GM12878 (cell line): ENCODE data around the gene CD83. TPM values are rescaled to one million over a fixed set of nuclear protein-coding genes. Genes with fewer than 3 reads are reported as not detected.
A peak's percentile ranks its signal among the peaks of the same experiment; 100 is the strongest.

ENCODE experiments used
- ATAC-seq: fragments of 200-7000 bp; cut with Tn5 transposase; 3 replicates; pipeline ENCODE4 v1.9.1; 2020; ENCODE audit warnings: mild to moderate bottlenecking, moderate library complexity
- BruUV-seq: library from RNA; stranded (reverse); fragments of 400-500 nt; replicated peaks from 2 replicates; lab custom pipeline; 2021; lab: Mats Ljungman, UMichigan
- CTCF ChIA-PET: fragments of 300-600 bp; sonication (Branson Sonifier 250); formaldehyde crosslinking; extraction: SDS; loops from one replicate; lab custom pipeline; 2021; ENCODE audit warnings: inconsistent platforms; lab: Yijun Ruan, JAX
- POLR2A ChIA-PET: fragments of 350-600 bp; formaldehyde crosslinking; extraction: SDS; loops from one replicate; lab custom pipeline; 2021; ENCODE audit warnings: inconsistent platforms; lab: Charles Lee
- RAD21 ChIA-PET: fragments of 300-600 bp; sonication (Branson Sonifier 250); formaldehyde crosslinking; loops from one replicate; lab custom pipeline; 2023; ENCODE audit warnings: antibody characterized with exemption; ENCODE audit not compliant: unreplicated experiment; lab: Charles Lee
- SMC1A ChIA-PET: fragments of 300-600 bp; sonication (Branson Sonifier 250); formaldehyde crosslinking; loops from one replicate; lab custom pipeline; 2023; ENCODE audit not compliant: unreplicated experiment, uncharacterized antibody; lab: Charles Lee
- DNase-seq: peaks from one replicate; pipeline ENCODE4 v3.0.0-alpha.2; 2011; ENCODE audit warnings: low read depth, low spot score
- FAIRE-seq: peaks from 3 replicates; lab custom pipeline; 2011; peaks lifted over from hg19 to GRCh38; lab: Jason Lieb, UNC
- H2AFZ ChIP-seq: 2 replicates; pipeline ENCODE4 v1.6.0; 2011; ENCODE audit warnings: low read depth, low read length, control low read depth; ENCODE audit not compliant: control insufficient read depth
- H3K27ac ChIP-seq: 2 replicates; pipeline ENCODE4 v1.5.1; 2011; ENCODE audit warnings: control low read depth; ENCODE audit not compliant: control insufficient read depth, insufficient read depth
- H3K27me3 ChIP-seq, 2 experiments: replicated peaks in 1 of 2; 2 replicates each; pipeline versions ENCODE4 v1.6.0 to v1.6.1; 2011; ENCODE audit warnings: low read length in 1 of 2; ENCODE audit not compliant: control insufficient read depth in 2 of 2, insufficient read depth in 2 of 2
- H3K36me3 ChIP-seq, 2 experiments: 2 replicates each; pipeline ENCODE4 v1.5.1; 2011; ENCODE audit warnings: low read length in 1 of 2; ENCODE audit not compliant: control insufficient read depth in 2 of 2, insufficient read depth in 2 of 2
- H3K4me1 ChIP-seq: 2 replicates; pipeline ENCODE4 v1.6.1; 2011; ENCODE audit warnings: mild to moderate bottlenecking, low read length, moderate library complexity, mixed read lengths; ENCODE audit not compliant: control insufficient read depth, insufficient read depth
- H3K4me2 ChIP-seq: 2 replicates; pipeline ENCODE4 v1.6.0; 2011; ENCODE audit warnings: control low read depth; ENCODE audit not compliant: control insufficient read depth, insufficient read depth
- H3K4me3 ChIP-seq: fragments of 200-600 bp; sonication (generic); 2 replicates; pipeline ENCODE4 v1.5.1; 2016
- H3K79me2 ChIP-seq: 2 replicates; pipeline ENCODE4 v1.6.0; 2011; ENCODE audit warnings: low read length; ENCODE audit not compliant: control insufficient read depth, insufficient read depth
- H3K9ac ChIP-seq: 2 replicates; pipeline ENCODE4 v1.8.0; 2011; ENCODE audit warnings: low read length, control low read depth, mixed read lengths; ENCODE audit not compliant: control insufficient read depth, insufficient read depth
- H3K9me3 ChIP-seq: replicated peaks from 3 replicates; pipeline ENCODE4 v1.5.1; 2011; ENCODE audit warnings: mild to moderate bottlenecking, low read length; ENCODE audit not compliant: control insufficient read depth, insufficient read depth
- H4K20me1 ChIP-seq: 2 replicates; pipeline ENCODE4 v1.6.0; 2011; ENCODE audit not compliant: control insufficient read depth, insufficient read depth
- BHLHE40 ChIP-seq, 2 experiments: fragments of 450-650 bp in 1 of 2; IDR thresholded peaks; 2 replicates each; pipeline ENCODE4 v1.6.1; 2011 to 2017; ENCODE audit warnings: low read depth in 2 of 2, borderline replicate concordance in 1 of 2, improper control_type of control experiment in 1 of 2, low read length in 1 of 2, mild to moderate bottlenecking in 1 of 2
- HCFC1 ChIP-seq: fragments of 150-350 bp; IDR thresholded peaks from 2 replicates; pipeline ENCODE4 v1.6.1; 2014; ENCODE audit warnings: low read length
- IRF4 ChIP-seq: IDR thresholded peaks from 2 replicates; pipeline ENCODE4 v1.6.1; 2011; ENCODE audit warnings: low read depth, low read length
- NBN ChIP-seq: fragments of 450-650 bp; IDR thresholded peaks from 2 replicates; pipeline ENCODE4 v1.6.1; 2016
- NFYA ChIP-seq: IDR thresholded peaks from 2 replicates; pipeline ENCODE4 v1.6.1; 2011; ENCODE audit warnings: low read depth, mild to moderate bottlenecking, low read length, improper control_type of control experiment, borderline replicate concordance
- PAX5 ChIP-seq: IDR thresholded peaks from 2 replicates; pipeline ENCODE4 v1.6.1; 2011; ENCODE audit warnings: low read depth, low read length, borderline replicate concordance
- POU2F2 ChIP-seq: IDR thresholded peaks from 3 replicates; pipeline ENCODE4 v1.6.1; 2011; ENCODE audit warnings: low read depth, mild to moderate bottlenecking, low read length, borderline replicate concordance
- ZBED1 ChIP-seq: IDR thresholded peaks from 2 replicates; pipeline ENCODE4 v1.6.1; 2016; ENCODE audit warnings: borderline replicate concordance
- ZNF207 ChIP-seq: fragments of 450-650 bp; IDR thresholded peaks from 2 replicates; pipeline ENCODE4 v1.6.1; 2014; ENCODE audit warnings: antibody characterized with exemption, mild to moderate bottlenecking, borderline replicate concordance
- ZNF217 ChIP-seq: fragments of 450-650 bp; IDR thresholded peaks from 2 replicates; pipeline ENCODE4 v1.6.1; 2017; ENCODE audit warnings: antibody characterized with exemption, mild to moderate bottlenecking
- WGBS: methylation state at CpG from one replicate; pipeline ENCODE4 v1.1.6; 2016; ENCODE audit warnings: low lambda C conversion rate; ENCODE audit not compliant: insufficient replicate concordance, insufficient coverage; ENCODE audit errors: missing lambda C conversion rate; 5-methylcytosine and 5-hydroxymethylcytosine counted together
- in situ Hi-C: fragments of 300-500 bp; cut with MboI; formaldehyde crosslinking; loops from 9 replicates; pipeline ENCODE4 v1.14.3; 2018; ENCODE audit warnings: mixed read lengths
- intact Hi-C: fragments of 100-400 bp; cut with micrococcal nuclease; formaldehyde crosslinking; loops from one replicate; pipeline ENCODE4 v1.14.2; 2022; ENCODE audit not compliant: unreplicated experiment
- polyA plus RNA-seq, 11 experiments: library from polyadenylated mRNA; depleted of rRNA in 4 of 11; unstranded in 6 of 11; stranded (reverse) in 5 of 11; fragments of >200 nt; fragmentation: Nextera tagmentation in 4 of 11; fragmentation: Illumina TruSeq in 1 of 11; extraction: Ambion mirVana in 4 of 11; extraction: Trizol in 1 of 11; gene quantifications; 1 replicate in 1 of 11; 2 replicates in 10 of 11; pipeline versions ENCODE4 v1.2.1 to v1.2.3, GENCODE V29; 2011 to 2016; ENCODE audit warnings: inconsistent platforms in 2 of 11, missing spikeins in 2 of 11, low read depth in 1 of 11
- total RNA-seq, 4 experiments: library from RNA; depleted of rRNA in 3 of 4; stranded (reverse); fragments of >200 nt in 3 of 4; fragmentation: Illumina TruSeq in 1 of 4; extraction: Trizol in 1 of 4; gene quantifications; 2 replicates each; pipeline versions ENCODE4 v1.2.1 to v1.2.3, GENCODE V29; 2013 to 2021
- TF ChIP-seq, protein P1 (sequence below): fragments of 450-650 bp; conservative IDR thresholded peaks from 2 replicates; pipeline ENCODE4 v1.6.1; 2017; ENCODE audit warnings: mild to moderate bottlenecking, moderate library complexity
- TF ChIP-seq, protein P2 (sequence below): IDR thresholded peaks from 2 replicates; pipeline ENCODE4 v1.6.1; 2012; ENCODE audit warnings: mild to moderate bottlenecking, low read depth, low read length
- TF ChIP-seq, protein P3 (sequence below): fragments of 450-650 bp; IDR thresholded peaks from 2 replicates; pipeline ENCODE4 v1.6.1; 2016; ENCODE audit warnings: mild to moderate bottlenecking, moderate library complexity, borderline replicate concordance

Gene CD83
- total and polyA plus RNA-seq, 10 of the 15 experiments (the other 5 are each of a cell fraction or from before 2014, with no cell fraction given) = 76.1 to 174 (median 129) TPM

DNA sequence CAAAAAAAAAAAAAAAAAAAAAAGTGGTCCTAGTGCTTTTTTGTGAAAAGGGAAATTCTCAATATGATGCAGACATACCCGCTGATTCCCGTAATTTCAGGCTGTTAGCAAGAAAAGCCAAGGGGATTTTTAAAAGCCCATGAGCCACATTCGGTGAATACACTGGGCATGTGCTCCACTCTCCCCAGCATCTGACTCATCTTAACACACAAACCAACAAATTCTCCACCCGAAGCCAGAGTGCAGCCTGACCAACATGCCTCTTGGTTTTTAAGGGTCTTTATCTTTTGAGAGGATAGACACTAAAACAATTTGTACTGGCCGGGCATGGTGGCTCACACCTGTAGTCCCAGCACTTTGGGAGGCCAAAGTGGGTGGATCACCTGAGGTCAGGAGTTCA lies 45.5 kb upstream of the CD83 start:
- H3K9ac ChIP-seq = no peak overlapping the region
- 12% methylated on average over 5 of the region's 5 CpGs for WGBS
- no peaks in the 10 kb centered on the region for H3K79me2 ChIP-seq
- ChIA-PET POLR2A (interaction anchor here (0.6 to 7.1 kb wide), 6 partner anchors 14 to 166 kb away, joined by 3 to 56 read pairs (median 4); no protein-coding TSS in a partner anchor), SMC1A (interaction anchor here (0.9 to 10.9 kb wide), 7 partner anchors 18 to 63 kb away, joined by 3 to 226 read pairs (median 33); partner anchors contain the start of gene CD83), CTCF (interaction anchor here (0.6 to 5.6 kb wide), 9 partner anchors 14 to 186 kb away, joined by 3 to 33 read pairs (median 3); no protein-coding TSS in a partner anchor), RAD21 (interaction anchor here (0.6 to 6.2 kb wide), 13 partner anchors 17 to 1798 kb away, joined by 3 to 61 read pairs (median 4); no protein-coding TSS in a partner anchor)
- H4K20me1 ChIP-seq = no peaks in the 10 kb centered on the region
- no peaks in the 10 kb centered on the region for H3K36me3 ChIP-seq
- BruUV-seq = no TSS peak
- DNase-seq (no peak), ATAC-seq (peak; percentile 57), FAIRE-seq (no peak)
- in situ Hi-C loops (no loop called here), intact Hi-C loops (no loop called here)
- no peak overlapping the region for H3K4me2 ChIP-seq
- no peak overlapping the region for H2AFZ ChIP-seq
- no peak overlapping the region for H3K27ac ChIP-seq
- H3K27me3 ChIP-seq = no peaks in the 10 kb centered on the region
- no peak overlapping the region for H3K4me3 ChIP-seq
- no peaks in the 10 kb centered on the region for H3K9me3 ChIP-seq
- peaks cover 24% of the 10 kb centered on the region for H3K4me1 ChIP-seq
- TF ChIP-seq, protein P1, sequence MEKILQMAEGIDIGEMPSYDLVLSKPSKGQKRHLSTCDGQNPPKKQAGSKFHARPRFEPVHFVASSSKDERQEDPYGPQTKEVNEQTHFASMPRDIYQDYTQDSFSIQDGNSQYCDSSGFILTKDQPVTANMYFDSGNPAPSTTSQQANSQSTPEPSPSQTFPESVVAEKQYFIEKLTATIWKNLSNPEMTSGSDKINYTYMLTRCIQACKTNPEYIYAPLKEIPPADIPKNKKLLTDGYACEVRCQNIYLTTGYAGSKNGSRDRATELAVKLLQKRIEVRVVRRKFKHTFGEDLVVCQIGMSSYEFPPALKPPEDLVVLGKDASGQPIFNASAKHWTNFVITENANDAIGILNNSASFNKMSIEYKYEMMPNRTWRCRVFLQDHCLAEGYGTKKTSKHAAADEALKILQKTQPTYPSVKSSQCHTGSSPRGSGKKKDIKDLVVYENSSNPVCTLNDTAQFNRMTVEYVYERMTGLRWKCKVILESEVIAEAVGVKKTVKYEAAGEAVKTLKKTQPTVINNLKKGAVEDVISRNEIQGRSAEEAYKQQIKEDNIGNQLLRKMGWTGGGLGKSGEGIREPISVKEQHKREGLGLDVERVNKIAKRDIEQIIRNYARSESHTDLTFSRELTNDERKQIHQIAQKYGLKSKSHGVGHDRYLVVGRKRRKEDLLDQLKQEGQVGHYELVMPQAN = 0 out of 2 replicates have a peak, but pooled peaks have one; percentile 28
- TF ChIP-seq POU2F2 (no peak), IRF4 (no peak), HCFC1 (no peak), PAX5 (no peak), ZBED1 (no peak), BHLHE40 (IDR thresholded peaks at IDR 0.05; ENCODE audit: borderline replicate concordance in 1 of 2, low read depth in 2 of 2, low read length in 1 of 2) (peak in 1 of 2 experiments; percentile 13; a peak in 2 of 4 replicates), NBN (no peak), ZNF207 (no peak), NFYA (no peak), ZNF217 (0 out of 2 replicates have a peak, but pooled peaks have one; percentile 77)
- TF ChIP-seq, protein P2, sequence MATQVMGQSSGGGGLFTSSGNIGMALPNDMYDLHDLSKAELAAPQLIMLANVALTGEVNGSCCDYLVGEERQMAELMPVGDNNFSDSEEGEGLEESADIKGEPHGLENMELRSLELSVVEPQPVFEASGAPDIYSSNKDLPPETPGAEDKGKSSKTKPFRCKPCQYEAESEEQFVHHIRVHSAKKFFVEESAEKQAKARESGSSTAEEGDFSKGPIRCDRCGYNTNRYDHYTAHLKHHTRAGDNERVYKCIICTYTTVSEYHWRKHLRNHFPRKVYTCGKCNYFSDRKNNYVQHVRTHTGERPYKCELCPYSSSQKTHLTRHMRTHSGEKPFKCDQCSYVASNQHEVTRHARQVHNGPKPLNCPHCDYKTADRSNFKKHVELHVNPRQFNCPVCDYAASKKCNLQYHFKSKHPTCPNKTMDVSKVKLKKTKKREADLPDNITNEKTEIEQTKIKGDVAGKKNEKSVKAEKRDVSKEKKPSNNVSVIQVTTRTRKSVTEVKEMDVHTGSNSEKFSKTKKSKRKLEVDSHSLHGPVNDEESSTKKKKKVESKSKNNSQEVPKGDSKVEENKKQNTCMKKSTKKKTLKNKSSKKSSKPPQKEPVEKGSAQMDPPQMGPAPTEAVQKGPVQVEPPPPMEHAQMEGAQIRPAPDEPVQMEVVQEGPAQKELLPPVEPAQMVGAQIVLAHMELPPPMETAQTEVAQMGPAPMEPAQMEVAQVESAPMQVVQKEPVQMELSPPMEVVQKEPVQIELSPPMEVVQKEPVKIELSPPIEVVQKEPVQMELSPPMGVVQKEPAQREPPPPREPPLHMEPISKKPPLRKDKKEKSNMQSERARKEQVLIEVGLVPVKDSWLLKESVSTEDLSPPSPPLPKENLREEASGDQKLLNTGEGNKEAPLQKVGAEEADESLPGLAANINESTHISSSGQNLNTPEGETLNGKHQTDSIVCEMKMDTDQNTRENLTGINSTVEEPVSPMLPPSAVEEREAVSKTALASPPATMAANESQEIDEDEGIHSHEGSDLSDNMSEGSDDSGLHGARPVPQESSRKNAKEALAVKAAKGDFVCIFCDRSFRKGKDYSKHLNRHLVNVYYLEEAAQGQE = no peak
- TF ChIP-seq, protein P3, sequence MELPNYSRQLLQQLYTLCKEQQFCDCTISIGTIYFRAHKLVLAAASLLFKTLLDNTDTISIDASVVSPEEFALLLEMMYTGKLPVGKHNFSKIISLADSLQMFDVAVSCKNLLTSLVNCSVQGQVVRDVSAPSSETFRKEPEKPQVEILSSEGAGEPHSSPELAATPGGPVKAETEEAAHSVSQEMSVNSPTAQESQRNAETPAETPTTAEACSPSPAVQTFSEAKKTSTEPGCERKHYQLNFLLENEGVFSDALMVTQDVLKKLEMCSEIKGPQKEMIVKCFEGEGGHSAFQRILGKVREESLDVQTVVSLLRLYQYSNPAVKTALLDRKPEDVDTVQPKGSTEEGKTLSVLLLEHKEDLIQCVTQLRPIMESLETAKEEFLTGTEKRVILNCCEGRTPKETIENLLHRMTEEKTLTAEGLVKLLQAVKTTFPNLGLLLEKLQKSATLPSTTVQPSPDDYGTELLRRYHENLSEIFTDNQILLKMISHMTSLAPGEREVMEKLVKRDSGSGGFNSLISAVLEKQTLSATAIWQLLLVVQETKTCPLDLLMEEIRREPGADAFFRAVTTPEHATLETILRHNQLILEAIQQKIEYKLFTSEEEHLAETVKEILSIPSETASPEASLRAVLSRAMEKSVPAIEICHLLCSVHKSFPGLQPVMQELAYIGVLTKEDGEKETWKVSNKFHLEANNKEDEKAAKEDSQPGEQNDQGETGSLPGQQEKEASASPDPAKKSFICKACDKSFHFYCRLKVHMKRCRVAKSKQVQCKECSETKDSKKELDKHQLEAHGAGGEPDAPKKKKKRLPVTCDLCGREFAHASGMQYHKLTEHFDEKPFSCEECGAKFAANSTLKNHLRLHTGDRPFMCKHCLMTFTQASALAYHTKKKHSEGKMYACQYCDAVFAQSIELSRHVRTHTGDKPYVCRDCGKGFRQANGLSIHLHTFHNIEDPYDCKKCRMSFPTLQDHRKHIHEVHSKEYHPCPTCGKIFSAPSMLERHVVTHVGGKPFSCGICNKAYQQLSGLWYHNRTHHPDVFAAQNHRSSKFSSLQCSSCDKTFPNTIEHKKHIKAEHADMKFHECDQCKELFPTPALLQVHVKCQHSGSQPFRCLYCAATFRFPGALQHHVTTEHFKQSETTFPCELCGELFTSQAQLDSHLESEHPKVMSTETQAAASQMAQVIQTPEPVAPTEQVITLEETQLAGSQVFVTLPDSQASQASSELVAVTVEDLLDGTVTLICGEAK = no peak
